IPS-15b (cell line): ENCODE data around the gene TUBA3E.
A peak's percentile ranks its signal among the peaks of the same experiment; 100 is the strongest.
"Not testable (repeated sequence)": the region's sequence is repeated elsewhere in the genome, so short reads cannot be mapped to it uniquely, and the experiment has no call there.

Experiments
- H3K27me3 ChIP-seq: one replicate; pipeline ENCODE4 v1.6.1; 2013; ENCODE audit warnings: low read length; ENCODE audit not compliant: control insufficient read depth, insufficient read depth
- H3K36me3 ChIP-seq: one replicate; pipeline ENCODE4 v1.6.1; 2013; ENCODE audit warnings: low read length; ENCODE audit not compliant: control insufficient read depth, insufficient read depth
- H3K4me1 ChIP-seq: one replicate; pipeline ENCODE4 v1.6.1; 2013; ENCODE audit warnings: mild to moderate bottlenecking, low read length; ENCODE audit not compliant: control insufficient read depth, insufficient read depth
- H3K4me3 ChIP-seq: one replicate; pipeline ENCODE4 v1.5.1; 2013; ENCODE audit warnings: low read depth, low read length
- H3K9ac ChIP-seq: one replicate; pipeline ENCODE4 v1.6.1; 2013; ENCODE audit warnings: low read depth, mild to moderate bottlenecking, low read length
- H3K9me3 ChIP-seq: one replicate; pipeline ENCODE4 v1.6.1; 2013; ENCODE audit warnings: mild to moderate bottlenecking, low read length; ENCODE audit not compliant: control insufficient read depth, insufficient read depth

The TUBA3E gene

GRCh38 chr2:130180404-130181324, 17.6 kb downstream of the TUBA3E start:
- H3K4me1 ChIP-seq, H3K9me3 ChIP-seq, H3K36me3 ChIP-seq, H3K27me3 ChIP-seq: not testable (repeated sequence)
- Histone ChIP-seq H3K9ac (peak overlapping the region; percentile 96), H3K4me3 (peak overlapping the region; percentile 98)

GRCh38 chr2:130174866-130175265, 23.4 kb downstream of the TUBA3E start:
- not testable (repeated sequence) for H3K4me3 ChIP-seq, H3K27me3 ChIP-seq, H3K9me3 ChIP-seq, H3K4me1 ChIP-seq, H3K9ac ChIP-seq
- H3K36me3 ChIP-seq, result peaks cover 24% of the 10 kb centered on the region

- no peak overlapping the region for H3K9ac ChIP-seq
- no peak overlapping the region for H3K4me3 ChIP-seq
- H3K4me1 ChIP-seq, result no peaks in the 10 kb centered on the region
- no peaks in the 10 kb centered on the region for H3K27me3 ChIP-seq
- H3K9me3 ChIP-seq, result no peaks in the 10 kb centered on the region
- peaks cover 42% of the 10 kb centered on the region for H3K36me3 ChIP-seq
Observed at GRCh38 chr2:130169896-130170295, 28.3 kb downstream of the TUBA3E start.

GRCh38 chr2:130169163-130169562, 29.1 kb downstream of the TUBA3E start:
- H3K4me3 ChIP-seq, H3K4me1 ChIP-seq, H3K27me3 ChIP-seq, H3K9ac ChIP-seq, H3K9me3 ChIP-seq: not testable (repeated sequence)
- peaks cover 43% of the 10 kb centered on the region for H3K36me3 ChIP-seq

- H3K9me3 ChIP-seq, H3K27me3 ChIP-seq, H3K4me1 ChIP-seq, H3K9ac ChIP-seq, H3K4me3 ChIP-seq: not testable (repeated sequence)
- H3K36me3 ChIP-seq, result peaks cover 39% of the 10 kb centered on the region
Observed at GRCh38 chr2:130166611-130167010, 31.6 kb downstream of the TUBA3E start.

GRCh38 chr2:130165293-130166016, 32.8 kb downstream of the TUBA3E start:
- H3K36me3 ChIP-seq, result peaks cover 32% of the 10 kb centered on the region

GRCh38 chr2:130162968-130163367, 35.3 kb downstream of the TUBA3E start:
- Histone ChIP-seq H3K4me1 (no peaks in the 10 kb centered on the region), H3K9me3 (no peaks in the 10 kb centered on the region), H3K9ac (no peak overlapping the region), H3K36me3 (peaks cover 23% of the 10 kb centered on the region), H3K4me3 (no peak overlapping the region), H3K27me3 (no peaks in the 10 kb centered on the region)

More at GRCh38 chr2:130165293-130166016, 32.8 kb downstream of the TUBA3E start:
- Histone ChIP-seq H3K4me3 (no peak overlapping the region), H3K4me1 (no peaks in the 10 kb centered on the region), H3K9me3 (no peaks in the 10 kb centered on the region), H3K9ac (no peak overlapping the region), H3K27me3 (no peaks in the 10 kb centered on the region)

GRCh38 chr2:130162486-130162885, 35.8 kb downstream of the TUBA3E start:
- not testable (repeated sequence) for H3K9me3 ChIP-seq, H3K4me1 ChIP-seq, H3K27me3 ChIP-seq, H3K4me3 ChIP-seq, H3K9ac ChIP-seq
- peaks cover 19% of the 10 kb centered on the region for H3K36me3 ChIP-seq

- not testable (repeated sequence) for H3K4me3 ChIP-seq, H3K27me3 ChIP-seq, H3K9me3 ChIP-seq, H3K4me1 ChIP-seq, H3K9ac ChIP-seq
- H3K36me3 ChIP-seq, result peaks cover 11% of the 10 kb centered on the region
Observed at GRCh38 chr2:130160838-130161705, 37.2 kb downstream of the TUBA3E start.

- Histone ChIP-seq H3K27me3 (no peaks in the 10 kb centered on the region), H3K36me3 (peaks cover 16% of the 10 kb centered on the region), H3K4me1 (no peaks in the 10 kb centered on the region), H3K9me3 (no peaks in the 10 kb centered on the region), H3K4me3 (no peak overlapping the region), H3K9ac (no peak overlapping the region)
Observed at GRCh38 chr2:130160131-130160530, 38.1 kb downstream of the TUBA3E start.

- not testable (repeated sequence) for H3K9ac ChIP-seq, H3K4me1 ChIP-seq
- peaks cover 20% of the 10 kb centered on the region for H3K36me3 ChIP-seq
Observed at GRCh38 chr2:130159376-130159775, 38.9 kb downstream of the TUBA3E start.

More at GRCh38 chr2:130159376-130159775, 38.9 kb downstream of the TUBA3E start:
- not testable (repeated sequence) for H3K9me3 ChIP-seq, H3K27me3 ChIP-seq, H3K4me3 ChIP-seq
